Testis (tissue), 3 donors: ENCODE data around the gene ADAM8. TPM values are rescaled to one million over a fixed set of nuclear protein-coding genes. Genes with fewer than 3 reads are reported as not detected.

Experiments used
- DNase-seq: peaks from one replicate; pipeline ENCODE4 v3.0.0-alpha.2; 2019
- H3K27ac ChIP-seq, 2 donors: fragments of 200-600 bp; sonication (generic); one replicate each; pipeline ENCODE4 v1.5.1; 2019
- H3K27me3 ChIP-seq: fragments of 200-600 bp; sonication (generic); one replicate; pipeline ENCODE4 v1.5.1; 2019
- H3K36me3 ChIP-seq: fragments of 200-600 bp; sonication (generic); one replicate; pipeline ENCODE4 v1.5.1; 2017; ENCODE audit warnings: low read depth; ENCODE audit errors: missing control alignments
- H3K4me1 ChIP-seq: fragments of 200-600 bp; sonication (generic); one replicate; pipeline ENCODE4 v1.5.1; 2019
- H3K4me3 ChIP-seq, 2 donors: fragments of 200-600 bp; sonication (generic); one replicate each; pipeline ENCODE4 v1.5.1; 2017 to 2019
- H3K9me3 ChIP-seq: fragments of 200-600 bp; sonication (generic); one replicate; pipeline ENCODE4 v1.5.1; 2017
- CTCF ChIP-seq, 3 experiments: fragments of 450-650 bp in 2 of 3; fragments of 200-600 bp in 1 of 3; sonication (generic) in 1 of 3; IDR thresholded peaks; one replicate each; pipeline ENCODE4 v1.5.1; 2016 to 2019; ENCODE audit warnings: antibody characterized with exemption in 3 of 3, mild to moderate bottlenecking in 2 of 3, moderate library complexity in 1 of 3
- POLR2A ChIP-seq: fragments of 450-650 bp; IDR thresholded peaks from one replicate; pipeline ENCODE4 v1.6.1; 2017; ENCODE audit warnings: antibody characterized with exemption, mild to moderate bottlenecking, moderate library complexity
- WGBS, 2 donors: methylation state at CpG; one replicate each; pipeline ENCODE4 v1.1.5; 2018; 5-methylcytosine and 5-hydroxymethylcytosine counted together
- intact Hi-C: fragments of 100-400 bp; cut with DNase I; formaldehyde crosslinking; loops from one replicate; pipeline ENCODE4 v1.15.1; 2023; ENCODE audit warnings: low total_unique reads
- polyA plus RNA-seq: library from polyadenylated mRNA; stranded (reverse); fragments of 350-450 nt; fragmentation: Illumina TruSeq; extraction: RNeasy Lipid Tissue Mini Kit (QIAGEN cat#74804); gene quantifications from one replicate; pipeline ENCODE4 v1.2.3, GENCODE V29; 2014; ENCODE audit warnings: low read depth, low replicate concordance; ENCODE audit not compliant: insufficient read depth
- total RNA-seq, 2 donors: library from RNA; depleted of rRNA; stranded (reverse); fragments of >200 nt; gene quantifications; one replicate each; pipeline ENCODE4 v1.2.3, GENCODE V29; 2016

ADAM8 gene
- total and polyA plus RNA-seq, 3 donors from 2014 or later, result 3.5 to 14.6 (median 12.8) TPM

DNA sequence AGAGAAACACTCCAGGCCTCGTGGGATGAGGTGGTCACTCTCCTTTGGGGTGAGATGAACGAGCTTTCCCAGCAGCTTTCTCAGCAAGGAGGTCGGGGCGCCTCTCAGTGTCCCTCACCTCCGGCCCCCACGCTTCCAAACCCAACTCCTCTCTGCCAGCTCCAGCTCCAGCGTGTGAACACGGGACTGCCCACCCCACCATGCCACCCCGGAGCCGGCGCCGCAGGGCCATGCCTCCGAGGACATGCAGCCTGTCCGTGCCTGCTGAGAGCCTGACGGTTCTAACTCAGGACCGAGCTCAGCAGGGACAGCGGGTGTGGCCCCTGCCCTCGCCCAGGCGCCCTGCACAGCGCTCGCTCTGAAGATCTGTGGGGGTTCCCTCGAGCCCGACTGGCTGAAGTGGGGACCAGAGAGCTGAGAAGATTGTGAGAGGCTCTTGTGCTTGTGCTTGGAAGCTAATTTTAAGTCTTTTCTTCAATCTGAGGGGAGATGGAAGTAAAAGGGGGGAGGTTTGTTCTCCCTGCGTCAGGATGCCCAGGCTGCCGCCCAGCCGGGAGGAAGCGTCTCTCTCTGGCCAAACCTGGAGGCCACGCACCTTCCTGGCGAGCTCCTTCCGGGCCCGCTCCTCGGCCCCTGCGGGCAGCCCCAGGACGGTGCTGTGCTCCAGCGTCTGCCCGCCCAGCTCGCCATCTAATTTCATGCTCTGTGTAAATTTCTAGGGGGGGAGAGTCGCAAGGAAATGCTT, 5.1 kb upstream of the ADAM8 start:
- TF ChIP-seq POLR2A, result no peak
- Histone ChIP-seq H3K36me3 (no peaks in the 10 kb centered on the region), H3K4me3 (no peak overlapping the region), H3K27me3 (no peaks in the 10 kb centered on the region), H3K4me1 (no peaks in the 10 kb centered on the region), H3K9me3 (no peaks in the 10 kb centered on the region), H3K27ac (no peak overlapping the region)
- 90 to 93% methylated on average over 22 to 38 of the region's 38 CpGs for WGBS, 2 donors
- no peak for DNase-seq
- intact Hi-C loops, result no loop called here

GRCh38 chr10:133281084-133281483, 4.4 kb upstream of the ADAM8 start:
- WGBS, 2 donors, result 88 to 92% methylated on average over 10 to 15 of the region's 15 CpGs
- DNase-seq, result no peak
- Histone ChIP-seq H3K4me1 (no peaks in the 10 kb centered on the region), H3K27me3 (no peaks in the 10 kb centered on the region), H3K36me3 (no peaks in the 10 kb centered on the region), H3K4me3 (no peak overlapping the region), H3K9me3 (no peaks in the 10 kb centered on the region), H3K27ac (no peak overlapping the region)
- intact Hi-C loops, result no loop called here
- TF ChIP-seq POLR2A, result no peak
- no peak for TF ChIP-seq CTCF (IDR thresholded peaks at IDR 0.05)

DNA sequence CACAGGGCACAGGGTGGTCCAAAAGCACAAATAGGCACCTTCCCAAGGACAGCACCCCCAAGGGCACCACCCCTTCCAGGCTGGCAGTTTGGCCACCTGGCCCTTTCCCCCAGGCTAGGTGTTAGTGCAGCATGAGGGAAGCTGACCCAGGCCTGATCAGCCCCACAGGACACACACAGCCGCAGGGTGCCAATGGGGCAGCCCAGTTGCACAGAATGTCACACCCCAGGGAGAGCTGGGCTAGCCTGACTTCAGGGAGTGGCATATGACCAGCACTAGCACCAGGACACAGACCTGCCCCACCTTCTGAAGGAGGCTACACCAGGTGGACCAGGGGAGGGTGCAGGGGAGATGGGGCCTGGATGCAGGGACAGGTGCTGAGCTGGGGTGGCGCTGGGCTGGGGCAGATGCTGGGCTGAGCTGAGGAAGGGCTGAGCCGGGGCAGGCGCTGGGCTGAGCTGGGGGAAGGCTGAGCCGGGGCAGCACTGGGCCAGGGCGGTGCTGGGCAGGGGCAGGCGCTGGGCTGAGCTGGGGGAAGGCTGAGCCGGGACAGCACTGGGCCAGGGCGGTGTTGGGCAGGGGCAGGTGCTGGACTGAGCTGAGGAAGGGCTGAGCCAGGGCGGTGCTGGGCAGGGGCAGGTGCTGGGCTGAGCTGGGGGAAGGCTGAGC, 3.9 kb upstream of the ADAM8 start:
- WGBS, 2 donors, result 87 to 89% methylated on average over 10 of the region's 10 CpGs
- DNase-seq, result no peak
- Histone ChIP-seq H3K9me3 (no peaks in the 10 kb centered on the region), H3K27me3 (no peaks in the 10 kb centered on the region), H3K4me1 (no peaks in the 10 kb centered on the region), H3K27ac (no peak overlapping the region), H3K36me3 (no peaks in the 10 kb centered on the region), H3K4me3 (no peak overlapping the region)
- TF ChIP-seq POLR2A (no peak), CTCF (IDR thresholded peaks at IDR 0.05) (no peak)
- intact Hi-C loops, result no loop called here

DNA sequence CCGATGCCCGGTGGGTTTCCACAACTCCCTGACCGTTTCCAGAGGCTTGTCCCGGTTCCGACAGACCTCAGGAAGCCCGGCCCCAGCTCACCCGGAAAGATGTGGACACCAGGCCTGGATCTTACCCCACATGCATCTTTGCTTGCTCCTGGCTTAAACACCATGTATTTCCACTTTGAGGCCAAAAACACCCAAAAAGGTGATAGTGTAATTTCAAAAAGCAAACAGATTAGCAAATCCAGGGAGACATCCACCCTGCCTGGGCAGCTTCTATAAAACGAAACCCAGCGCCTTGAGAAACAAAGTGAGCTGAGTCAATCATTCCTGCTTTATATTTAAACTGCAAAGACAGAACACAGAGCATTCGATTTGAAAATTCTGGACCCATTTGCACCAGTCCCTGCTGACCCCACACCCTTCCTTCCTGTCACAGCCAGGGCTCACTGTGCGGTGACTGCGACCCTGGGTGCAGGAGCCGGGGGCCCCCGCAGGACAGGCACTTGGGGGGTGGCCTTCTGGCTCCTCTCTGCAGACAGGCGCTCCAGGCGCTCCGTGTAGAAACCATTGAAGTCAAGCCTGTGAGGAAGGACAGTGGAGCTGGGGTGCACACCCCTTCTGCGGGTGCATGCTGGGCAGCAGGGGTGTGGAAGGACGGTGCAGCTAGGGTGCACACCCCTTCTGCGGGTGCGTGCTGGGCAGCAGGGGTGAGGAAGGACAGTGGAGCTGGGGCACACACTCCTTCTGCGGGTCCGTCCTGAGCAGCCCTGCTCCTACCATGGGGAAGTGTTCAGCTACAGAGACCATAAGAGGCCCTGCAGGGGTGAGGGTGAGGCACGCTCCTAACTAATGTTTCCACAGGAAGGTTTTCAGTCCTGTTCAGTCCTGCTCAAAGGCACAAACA, 2.9 kb upstream of the ADAM8 start:
- Histone ChIP-seq H3K27me3 (no peaks in the 10 kb centered on the region), H3K27ac (no peak overlapping the region), H3K4me1 (no peaks in the 10 kb centered on the region), H3K4me3 (no peak overlapping the region), H3K36me3 (no peaks in the 10 kb centered on the region), H3K9me3 (no peaks in the 10 kb centered on the region)
- no peak for DNase-seq
- TF ChIP-seq CTCF (IDR thresholded peaks at IDR 0.05) (no peak), POLR2A (no peak)
- intact Hi-C loops, result no loop called here
- WGBS, 2 donors, result 84 to 87% methylated on average over 17 to 24 of the region's 24 CpGs
